ENCODE measurements around the gene NAP1L4.

Gene NAP1L4

DNA sequence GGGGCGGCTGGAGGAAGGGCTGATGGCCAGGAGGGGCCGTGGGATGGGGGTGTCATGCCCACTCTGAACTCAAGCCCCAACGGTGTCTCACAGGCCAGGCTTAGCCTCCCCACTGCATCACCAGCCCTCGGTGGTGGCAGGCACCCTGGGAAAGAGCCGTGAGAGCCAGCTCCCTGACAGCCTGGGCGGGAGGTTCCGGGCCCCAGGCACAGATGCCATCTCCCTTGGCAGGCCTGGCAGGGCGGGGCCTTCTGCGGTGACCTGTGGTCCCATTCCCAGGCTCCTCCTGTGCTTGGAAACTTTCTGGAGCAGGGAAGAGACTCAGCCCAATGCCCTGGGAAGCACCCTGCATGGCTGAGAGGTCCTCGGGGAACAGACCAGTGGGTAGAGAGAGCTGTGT lies 67.7 kb downstream of the NAP1L4 start:
- TF ChIP-seq, protein P1, sequence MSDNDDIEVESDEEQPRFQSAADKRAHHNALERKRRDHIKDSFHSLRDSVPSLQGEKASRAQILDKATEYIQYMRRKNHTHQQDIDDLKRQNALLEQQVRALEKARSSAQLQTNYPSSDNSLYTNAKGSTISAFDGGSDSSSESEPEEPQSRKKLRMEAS (IDR thresholded peaks at IDR 0.05) = no peak
- TF ChIP-seq YY1 (IDR thresholded peaks at IDR 0.05; ENCODE audit: low read depth) (no peak), EP300 (IDR thresholded peaks at IDR 0.05; ENCODE audit: borderline replicate concordance) (no peak), CREB1 (IDR thresholded peaks at IDR 0.05; ENCODE audit: low read depth) (no peak), CEBPB (IDR thresholded peaks at IDR 0.05) (no peak), EGR1 (IDR thresholded peaks at IDR 0.05) (no peak), TAF1 (IDR thresholded peaks at IDR 0.05; ENCODE audit: low read depth) (no peak), TCF12 (IDR thresholded peaks at IDR 0.05; ENCODE audit: low read depth) (no peak), ZBTB7A (IDR thresholded peaks at IDR 0.05; ENCODE audit: low read depth) (no peak)
- TF ChIP-seq, protein P2, sequence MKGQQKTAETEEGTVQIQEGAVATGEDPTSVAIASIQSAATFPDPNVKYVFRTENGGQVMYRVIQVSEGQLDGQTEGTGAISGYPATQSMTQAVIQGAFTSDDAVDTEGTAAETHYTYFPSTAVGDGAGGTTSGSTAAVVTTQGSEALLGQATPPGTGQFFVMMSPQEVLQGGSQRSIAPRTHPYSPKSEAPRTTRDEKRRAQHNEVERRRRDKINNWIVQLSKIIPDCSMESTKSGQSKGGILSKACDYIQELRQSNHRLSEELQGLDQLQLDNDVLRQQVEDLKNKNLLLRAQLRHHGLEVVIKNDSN (IDR thresholded peaks at IDR 0.05) = no peak
- TF ChIP-seq, protein P3, sequence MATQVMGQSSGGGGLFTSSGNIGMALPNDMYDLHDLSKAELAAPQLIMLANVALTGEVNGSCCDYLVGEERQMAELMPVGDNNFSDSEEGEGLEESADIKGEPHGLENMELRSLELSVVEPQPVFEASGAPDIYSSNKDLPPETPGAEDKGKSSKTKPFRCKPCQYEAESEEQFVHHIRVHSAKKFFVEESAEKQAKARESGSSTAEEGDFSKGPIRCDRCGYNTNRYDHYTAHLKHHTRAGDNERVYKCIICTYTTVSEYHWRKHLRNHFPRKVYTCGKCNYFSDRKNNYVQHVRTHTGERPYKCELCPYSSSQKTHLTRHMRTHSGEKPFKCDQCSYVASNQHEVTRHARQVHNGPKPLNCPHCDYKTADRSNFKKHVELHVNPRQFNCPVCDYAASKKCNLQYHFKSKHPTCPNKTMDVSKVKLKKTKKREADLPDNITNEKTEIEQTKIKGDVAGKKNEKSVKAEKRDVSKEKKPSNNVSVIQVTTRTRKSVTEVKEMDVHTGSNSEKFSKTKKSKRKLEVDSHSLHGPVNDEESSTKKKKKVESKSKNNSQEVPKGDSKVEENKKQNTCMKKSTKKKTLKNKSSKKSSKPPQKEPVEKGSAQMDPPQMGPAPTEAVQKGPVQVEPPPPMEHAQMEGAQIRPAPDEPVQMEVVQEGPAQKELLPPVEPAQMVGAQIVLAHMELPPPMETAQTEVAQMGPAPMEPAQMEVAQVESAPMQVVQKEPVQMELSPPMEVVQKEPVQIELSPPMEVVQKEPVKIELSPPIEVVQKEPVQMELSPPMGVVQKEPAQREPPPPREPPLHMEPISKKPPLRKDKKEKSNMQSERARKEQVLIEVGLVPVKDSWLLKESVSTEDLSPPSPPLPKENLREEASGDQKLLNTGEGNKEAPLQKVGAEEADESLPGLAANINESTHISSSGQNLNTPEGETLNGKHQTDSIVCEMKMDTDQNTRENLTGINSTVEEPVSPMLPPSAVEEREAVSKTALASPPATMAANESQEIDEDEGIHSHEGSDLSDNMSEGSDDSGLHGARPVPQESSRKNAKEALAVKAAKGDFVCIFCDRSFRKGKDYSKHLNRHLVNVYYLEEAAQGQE (IDR thresholded peaks at IDR 0.05; ENCODE audit: low read depth) = no peak

DNA sequence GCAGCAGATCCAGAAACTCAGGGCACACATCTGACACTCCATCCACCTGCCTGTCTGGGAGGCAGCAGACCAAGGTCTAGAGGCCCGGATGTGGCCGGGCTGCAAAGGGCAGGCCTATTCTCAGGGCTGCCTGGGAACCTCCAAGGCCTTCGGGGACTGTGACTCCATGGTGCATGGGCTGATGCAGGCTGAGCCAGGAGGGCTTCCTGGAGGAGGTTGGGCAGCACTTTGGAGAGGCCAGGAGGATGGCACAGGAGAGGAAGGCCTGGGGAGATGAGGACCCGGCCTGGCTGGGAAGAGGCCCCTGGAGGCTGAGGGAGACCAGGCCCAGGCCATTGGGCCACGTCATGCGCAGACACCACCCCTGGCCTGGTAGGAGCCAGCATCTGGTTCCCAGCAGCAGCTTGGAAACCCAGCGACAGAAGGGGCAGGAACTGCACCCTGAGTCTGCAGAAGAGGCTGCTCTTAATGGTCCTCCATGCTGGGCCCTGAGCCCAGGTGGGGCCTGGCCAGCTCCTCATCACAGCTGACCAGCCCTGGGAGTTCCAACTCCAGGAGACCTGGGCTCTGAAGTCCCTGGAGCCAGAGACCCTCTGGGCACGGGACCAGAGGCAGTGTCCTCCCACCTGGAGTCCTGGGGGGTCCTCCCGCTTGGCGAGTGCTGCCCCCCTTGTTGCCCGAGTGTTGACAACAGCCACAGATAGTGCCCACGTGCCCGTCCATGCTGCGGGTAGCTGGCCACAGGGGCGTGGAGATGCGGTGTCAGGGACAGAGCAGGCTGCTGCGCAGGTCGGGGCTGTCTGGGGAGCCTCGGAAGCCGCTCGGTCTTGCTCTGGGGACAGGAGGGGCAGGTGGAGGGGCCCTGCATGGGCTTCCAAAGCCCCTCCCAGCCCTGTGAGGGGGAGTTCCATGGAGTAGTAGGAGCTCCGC lies 68.4 kb downstream of the NAP1L4 start:
- TF ChIP-seq TEAD4 (IDR thresholded peaks at IDR 0.05) (no peak), TCF12 (IDR thresholded peaks at IDR 0.05; ENCODE audit: low read depth) (no peak), TAF1 (IDR thresholded peaks at IDR 0.05; ENCODE audit: low read depth) (no peak), CREB1 (IDR thresholded peaks at IDR 0.05; ENCODE audit: low read depth) (no peak), ZBTB7A (IDR thresholded peaks at IDR 0.05; ENCODE audit: low read depth) (no peak), FOXM1 (IDR thresholded peaks at IDR 0.05; ENCODE audit: borderline replicate concordance, low read depth) (no peak), RAD21 (IDR thresholded peaks at IDR 0.05; ENCODE audit: low read depth) (no peak), EGR1 (IDR thresholded peaks at IDR 0.05) (no peak), NFIC (IDR thresholded peaks at IDR 0.05) (no peak), EP300 (IDR thresholded peaks at IDR 0.05; ENCODE audit: borderline replicate concordance) (no peak), YY1 (IDR thresholded peaks at IDR 0.05; ENCODE audit: low read depth) (no peak), CEBPB (IDR thresholded peaks at IDR 0.05) (no peak)
- TF ChIP-seq, protein P2 (IDR thresholded peaks at IDR 0.05) = no peak
- TF ChIP-seq, protein P3 (IDR thresholded peaks at IDR 0.05; ENCODE audit: low read depth) = no peak
- TF ChIP-seq, protein P1 (IDR thresholded peaks at IDR 0.05) = no peak

DNA sequence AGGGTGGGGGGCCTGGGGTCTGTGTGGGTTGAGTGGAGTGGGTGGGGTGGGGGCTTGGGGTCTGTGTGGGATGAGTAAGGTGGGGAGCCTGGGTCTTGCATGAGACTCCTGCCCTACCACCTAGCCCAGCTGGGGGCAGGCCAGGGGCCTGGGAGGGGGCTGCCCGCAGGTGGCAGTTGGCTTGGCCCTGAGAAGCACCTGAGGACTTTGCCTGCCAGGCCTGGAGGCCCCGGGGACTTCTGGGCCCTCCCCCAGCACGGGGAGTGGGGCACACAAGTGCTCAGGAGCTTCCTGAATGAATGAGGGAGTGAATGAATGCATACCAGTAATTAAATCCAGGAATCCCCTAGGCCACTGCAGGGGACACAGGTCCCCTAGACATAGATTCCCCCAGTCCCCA lies 69.5 kb downstream of the NAP1L4 start:
- TF ChIP-seq TEAD4 (IDR thresholded peaks at IDR 0.05) (no peak), FOXM1 (IDR thresholded peaks at IDR 0.05; ENCODE audit: borderline replicate concordance, low read depth) (no peak), EGR1 (IDR thresholded peaks at IDR 0.05) (no peak), TCF12 (IDR thresholded peaks at IDR 0.05; ENCODE audit: low read depth) (no peak), EP300 (IDR thresholded peaks at IDR 0.05; ENCODE audit: borderline replicate concordance) (no peak), YY1 (IDR thresholded peaks at IDR 0.05; ENCODE audit: low read depth) (no peak), NFIC (IDR thresholded peaks at IDR 0.05) (no peak), RAD21 (IDR thresholded peaks at IDR 0.05; ENCODE audit: low read depth) (no peak), CREB1 (IDR thresholded peaks at IDR 0.05; ENCODE audit: low read depth) (no peak), TAF1 (IDR thresholded peaks at IDR 0.05; ENCODE audit: low read depth) (no peak), CEBPB (IDR thresholded peaks at IDR 0.05) (no peak), ZBTB7A (IDR thresholded peaks at IDR 0.05; ENCODE audit: low read depth) (no peak)
- TF ChIP-seq, protein P1 (IDR thresholded peaks at IDR 0.05) = no peak
- TF ChIP-seq, protein P2 (IDR thresholded peaks at IDR 0.05) = no peak
- TF ChIP-seq, protein P3 (IDR thresholded peaks at IDR 0.05; ENCODE audit: low read depth) = no peak

Measured in Ishikawa (cell line).